GM12801 (cell line): ENCODE measurements around the gene MLN.

ENCODE experiments used
- CTCF ChIP-seq: IDR thresholded peaks from one replicate; pipeline ENCODE4 v1.5.1; 2011; ENCODE audit warnings: control low read depth; ENCODE audit not compliant: insufficient read length; ENCODE audit errors: extremely low read depth

MLN gene

GRCh38 chr6:33771146-33772081 is 32.4 kb downstream of the MLN start:
- no peak for TF ChIP-seq CTCF

GRCh38 chr6:33770833-33771145 is 33.0 kb downstream of the MLN start:
- no peak for TF ChIP-seq CTCF

- no peak for TF ChIP-seq CTCF
These were observed 33.5 kb downstream of the MLN start for GRCh38 chr6:33770124-33770832.

GRCh38 chr6:33769248-33769821 is 34.5 kb downstream of the MLN start:
- TF ChIP-seq CTCF: no peak

GRCh38 chr6:33768644-33769120 is 35.1 kb downstream of the MLN start:
- no peak for TF ChIP-seq CTCF

GRCh38 chr6:33766921-33767907 is 36.6 kb downstream of the MLN start:
- TF ChIP-seq CTCF: no peak

- no peak for TF ChIP-seq CTCF
These were observed 38.4 kb downstream of the MLN start for GRCh38 chr6:33765368-33765767.
